H1 (cell line): ENCODE data around the gene EPB41L4B. TPM values are rescaled to one million over a fixed set of nuclear protein-coding genes. Genes with fewer than 3 reads are reported as not detected.

ENCODE experiments used
- CTCF ChIA-PET: fragments of 300-600 bp; sonication (Branson Sonifier 250); formaldehyde crosslinking; loops from one replicate; lab custom pipeline; 2021; ENCODE audit not compliant: partially characterized antibody; lab: Charles Lee
- POLR2A ChIA-PET: fragments of 300-600 bp; sonication (Branson Sonifier 250); formaldehyde crosslinking; loops from one replicate; lab custom pipeline; 2021; ENCODE audit warnings: inconsistent platforms; ENCODE audit not compliant: partially characterized antibody; lab: Charles Lee
- DNase-seq, 2 experiments: peaks; one replicate each; pipeline versions ENCODE4 v3.0.0 to v3.0.0-alpha.2; 2010 to 2022; ENCODE audit warnings: low spot score in 2 of 2, low read depth in 1 of 2, mixed read lengths in 1 of 2
- FAIRE-seq: peaks from 2 replicates; lab custom pipeline; 2011; peaks lifted over from hg19 to GRCh38; lab: Jason Lieb, UNC
- H2AFZ ChIP-seq: 2 replicates; pipeline ENCODE4 v1.8.1; 2012; ENCODE audit warnings: low read length, inconsistent platforms
- H2AK5ac ChIP-seq: 2 replicates; pipeline ENCODE4 v1.6.1; 2013; ENCODE audit warnings: low read depth, low read length
- H2BK120ac ChIP-seq: replicated peaks from 2 replicates; pipeline ENCODE3; 2013; ENCODE audit warnings: low read depth, low read length, inconsistent platforms
- H2BK12ac ChIP-seq: 2 replicates; pipeline ENCODE4 v1.6.1; 2013; ENCODE audit warnings: low read depth, low read length
- H2BK15ac ChIP-seq: 2 replicates; pipeline ENCODE4 v1.6.1; 2013; ENCODE audit warnings: low read length
- H2BK20ac ChIP-seq: 2 replicates; pipeline ENCODE4 v1.6.1; 2013; ENCODE audit warnings: low read length
- H2BK5ac ChIP-seq: 2 replicates; pipeline ENCODE4 v1.6.1; 2013; ENCODE audit warnings: low read depth, low read length
- H3K14ac ChIP-seq: 2 replicates; pipeline ENCODE4 v1.6.1; 2013; ENCODE audit warnings: inconsistent platforms; ENCODE audit not compliant: insufficient read length
- H3K18ac ChIP-seq: 2 replicates; pipeline ENCODE4 v1.6.1; 2013; ENCODE audit warnings: low read length; ENCODE audit errors: extremely low read depth
- H3K23ac ChIP-seq: 2 replicates; pipeline ENCODE4 v1.6.1; 2013; ENCODE audit warnings: inconsistent platforms; ENCODE audit not compliant: insufficient read length
- H3K23me2 ChIP-seq: 2 replicates; pipeline ENCODE4 v1.6.1; 2013; ENCODE audit warnings: low read depth, low read length
- H3K27ac ChIP-seq: 2 replicates; pipeline ENCODE4 v1.6.1; 2011; ENCODE audit warnings: low read depth, low read length, inconsistent platforms
- H3K27me3 ChIP-seq, 4 experiments: replicated peaks in 1 of 4; 1 replicate in 1 of 4; 2 replicates in 3 of 4; pipeline versions ENCODE4 v1.6.1 to v1.8.1; 2011 to 2013; ENCODE audit warnings: low read length in 3 of 4, mild to moderate bottlenecking in 3 of 4, inconsistent platforms in 2 of 4, mixed read lengths in 2 of 4, moderate library complexity in 1 of 4; ENCODE audit not compliant: control insufficient read depth in 3 of 4, insufficient read depth in 3 of 4; ENCODE audit errors: extremely low read depth in 1 of 4
- H3K36me3 ChIP-seq, 4 experiments: 2 replicates each; pipeline versions ENCODE4 v1.6.1 to v1.8.1; 2011 to 2013; ENCODE audit warnings: mild to moderate bottlenecking in 4 of 4, low read length in 3 of 4, moderate library complexity in 2 of 4, control low read depth in 1 of 4, inconsistent platforms in 1 of 4; ENCODE audit not compliant: insufficient read depth in 4 of 4, control insufficient read depth in 2 of 4
- H3K4ac ChIP-seq: replicated peaks from 2 replicates; pipeline ENCODE3; 2013; ENCODE audit warnings: low read length, low read depth, mixed read lengths, inconsistent platforms; ENCODE audit not compliant: insufficient read length
- H3K4me1 ChIP-seq, 4 experiments: replicated peaks in 1 of 4; 1 replicate in 1 of 4; 2 replicates in 3 of 4; pipeline versions ENCODE4 v1.6.1 to v1.8.1; 2011 to 2013; ENCODE audit warnings: low read length in 3 of 4, inconsistent platforms in 2 of 4, mixed read lengths in 1 of 4; ENCODE audit not compliant: insufficient read depth in 4 of 4, control insufficient read depth in 3 of 4
- H3K4me2 ChIP-seq, 2 experiments: 2 replicates each; pipeline versions ENCODE4 v1.6.1 to v1.8.1; 2011 to 2013; ENCODE audit warnings: low read depth in 2 of 2, low read length in 2 of 2, control low read depth in 1 of 2, inconsistent platforms in 1 of 2, mild to moderate bottlenecking in 1 of 2; ENCODE audit not compliant: insufficient read depth in 1 of 2
- H3K4me3 ChIP-seq, 4 experiments: fragments of 200-600, 300-600 bp in 1 of 4; sonication (generic), shearing (Covaris generic), sonication (Bioruptor Twin) in 1 of 4; 2 replicates each; pipeline versions ENCODE4 v1.5.1 to v1.8.1; 2011 to 2016; ENCODE audit warnings: low read length in 4 of 4, low read depth in 3 of 4, control low read depth in 2 of 4, inconsistent platforms in 2 of 4, mild to moderate bottlenecking in 2 of 4, mixed read lengths in 1 of 4, moderate library complexity in 1 of 4; ENCODE audit not compliant: insufficient read depth in 2 of 4; ENCODE audit errors: extremely low read depth in 1 of 4
- H3K56ac ChIP-seq: replicated peaks from 2 replicates; pipeline ENCODE3; 2013; ENCODE audit warnings: low read depth, mild to moderate bottlenecking, mixed read lengths, low read length, inconsistent platforms; ENCODE audit not compliant: insufficient read length
- H3K79me1 ChIP-seq: 2 replicates; pipeline ENCODE4 v1.6.1; 2013; ENCODE audit warnings: low read depth, low read length, control low read depth
- H3K79me2 ChIP-seq, 2 experiments: 2 replicates each; pipeline versions ENCODE4 v1.6.1 to v1.8.1; 2012 to 2013; ENCODE audit warnings: low read length in 2 of 2, mild to moderate bottlenecking in 2 of 2, inconsistent platforms in 1 of 2; ENCODE audit not compliant: insufficient read depth in 2 of 2, control insufficient read depth in 1 of 2
- H3K9ac ChIP-seq, 4 experiments: replicated peaks in 1 of 4; 1 replicate in 1 of 4; 2 replicates in 3 of 4; pipeline versions ENCODE4 v1.6.1 to v1.8.1; 2011 to 2013; ENCODE audit warnings: low read depth in 3 of 4, low read length in 3 of 4, control low read depth in 2 of 4, mild to moderate bottlenecking in 2 of 4, moderate library complexity in 2 of 4, inconsistent platforms in 1 of 4; ENCODE audit errors: extremely low read depth in 1 of 4
- H3K9me3 ChIP-seq, 2 experiments: 2 replicates each; pipeline versions ENCODE4 v1.6.1 to v1.8.1; 2012 to 2013; ENCODE audit warnings: mild to moderate bottlenecking in 2 of 2, moderate library complexity in 2 of 2, control low read depth in 1 of 2, inconsistent platforms in 1 of 2, low read depth in 1 of 2, low read length in 1 of 2, mixed read lengths in 1 of 2; ENCODE audit not compliant: insufficient read depth in 2 of 2
- H4K20me1 ChIP-seq, 2 experiments: replicated peaks in 1 of 2; 2 replicates each; pipeline versions ENCODE3 to v1.8.1; 2011 to 2013; ENCODE audit warnings: inconsistent platforms in 2 of 2, low read length in 2 of 2, mild to moderate bottlenecking in 1 of 2; ENCODE audit not compliant: insufficient read depth in 2 of 2, control insufficient read depth in 1 of 2
- H4K5ac ChIP-seq: 2 replicates; pipeline ENCODE4 v1.6.1; 2013; ENCODE audit warnings: low read length, low read depth, mixed read lengths, inconsistent platforms; ENCODE audit not compliant: insufficient read length
- H4K8ac ChIP-seq: 2 replicates; pipeline ENCODE4 v1.8.0; 2013; ENCODE audit warnings: mild to moderate bottlenecking, moderate library complexity, low read length, inconsistent platforms; ENCODE audit not compliant: insufficient read depth; ENCODE audit errors: extremely low read depth
- H4K91ac ChIP-seq: replicated peaks from 2 replicates; pipeline ENCODE3; 2013; ENCODE audit warnings: low read length, mixed read lengths, inconsistent platforms; ENCODE audit not compliant: insufficient read length
- CBX8 ChIP-seq: fragments of 300-800, 300-1000 bp; sonication (generic); IDR thresholded peaks from 2 replicates; pipeline ENCODE4 v1.7.1; 2016; ENCODE audit warnings: low read depth, low read length, borderline replicate concordance
- CHD2 ChIP-seq: IDR thresholded peaks from 2 replicates; pipeline ENCODE4 v1.6.1; 2012; ENCODE audit warnings: low read length, improper control_type of control experiment
- CTBP2 ChIP-seq: IDR thresholded peaks from 2 replicates; pipeline ENCODE4 v1.7.0; 2011; ENCODE audit warnings: borderline replicate concordance, mild to moderate bottlenecking, moderate library complexity, mixed read lengths, low read length; ENCODE audit not compliant: insufficient read depth, insufficient read length
- HDAC6 ChIP-seq: IDR thresholded peaks from one replicate; pipeline ENCODE4 v1.7.1; 2012; ENCODE audit warnings: low read depth, mild to moderate bottlenecking, inconsistent platforms, low read length, moderate library complexity
- KDM1A ChIP-seq: fragments of 200-600, 300-600 bp; sonication (generic); IDR thresholded peaks from 2 replicates; pipeline ENCODE4 v1.7.1; 2016; ENCODE audit warnings: mild to moderate bottlenecking, low read length, borderline replicate concordance
- KDM4A ChIP-seq: IDR thresholded peaks from one replicate; pipeline ENCODE4 v1.7.1; 2012; ENCODE audit warnings: low read depth, mild to moderate bottlenecking, moderate library complexity, low read length, inconsistent platforms; ENCODE audit not compliant: severe bottlenecking
- MAFK ChIP-seq: IDR thresholded peaks from 2 replicates; pipeline ENCODE4 v1.6.1; 2012; ENCODE audit warnings: low read depth, mild to moderate bottlenecking, improper control_type of control experiment, low read length
- POLR2A ChIP-seq, 2 experiments: IDR thresholded peaks; 1 replicate in 1 of 2; 2 replicates in 1 of 2; pipeline ENCODE4 v1.6.1; 2011; ENCODE audit warnings: low read depth in 2 of 2, low read length in 2 of 2, mild to moderate bottlenecking in 2 of 2; ENCODE audit errors: control extremely low read depth in 1 of 2
- RAD21 ChIP-seq, 2 experiments: IDR thresholded peaks in 1 of 2; conservative IDR thresholded peaks in 1 of 2; 2 replicates each; pipeline ENCODE4 v1.6.1; 2011; ENCODE audit warnings: low read depth in 2 of 2, low read length in 2 of 2, improper control_type of control experiment in 1 of 2, inconsistent platforms in 1 of 2, mild to moderate bottlenecking in 1 of 2, moderate library complexity in 1 of 2
- RFX5 ChIP-seq: IDR thresholded peaks from 2 replicates; pipeline ENCODE4 v1.6.1; 2011; ENCODE audit warnings: low read depth, low read length, improper control_type of control experiment, borderline replicate concordance
- SAP30 ChIP-seq: fragments of 300-600 bp; sonication (generic); IDR thresholded peaks from 2 replicates; pipeline ENCODE4 v1.7.1; 2012; ENCODE audit warnings: low read length, moderate library complexity, mild to moderate bottlenecking, inconsistent platforms; ENCODE audit not compliant: insufficient read depth, insufficient replicate concordance
- SIN3A ChIP-seq, 2 experiments: IDR thresholded peaks in 1 of 2; conservative IDR thresholded peaks in 1 of 2; 2 replicates each; pipeline ENCODE4 v1.6.1; 2011 to 2012; ENCODE audit warnings: low read length in 2 of 2, improper control_type of control experiment in 1 of 2, low read depth in 1 of 2, mild to moderate bottlenecking in 1 of 2
- SP1 ChIP-seq: IDR thresholded peaks from 2 replicates; pipeline ENCODE4 v1.6.1; 2011; ENCODE audit warnings: low read depth, low read length
- TBP ChIP-seq: IDR thresholded peaks from 2 replicates; pipeline ENCODE4 v1.6.1; 2011; ENCODE audit warnings: low read depth, low read length, improper control_type of control experiment
- polyA plus RNA-seq, 7 experiments: library from polyadenylated mRNA; depleted of rRNA in 3 of 7; stranded (reverse) in 5 of 7; unstranded in 2 of 7; fragments of >200 nt in 5 of 7; fragments of 200-250 nt in 2 of 7; gene quantifications; 1 replicate in 5 of 7; 2 replicates in 1 of 7; 4 replicates in 1 of 7; pipeline versions ENCODE4 v1.2.1 to v1.2.3, GENCODE V29; 2011 to 2013; ENCODE audit warnings: missing spikeins in 2 of 7, mixed read lengths in 2 of 7
- total RNA-seq: library from RNA; stranded (reverse); fragmentation: NEBNext Ultra II Directional; extraction: Animal tissue kit (Norgen Biotek cat#: 25700); gene quantifications from 2 replicates; pipeline ENCODE4 v1.2.1, GENCODE V29; 2021
- TF ChIP-seq, protein P1 (sequence below): IDR thresholded peaks from 2 replicates; pipeline ENCODE4 v1.6.1; 2012; ENCODE audit warnings: inconsistent platforms

The EPB41L4B gene
- total and polyA plus RNA-seq, 2 of the 8 experiments (the other 6 are each of a cell fraction or from before 2014, with no cell fraction given): 11.9 to 25.0 TPM

DNA sequence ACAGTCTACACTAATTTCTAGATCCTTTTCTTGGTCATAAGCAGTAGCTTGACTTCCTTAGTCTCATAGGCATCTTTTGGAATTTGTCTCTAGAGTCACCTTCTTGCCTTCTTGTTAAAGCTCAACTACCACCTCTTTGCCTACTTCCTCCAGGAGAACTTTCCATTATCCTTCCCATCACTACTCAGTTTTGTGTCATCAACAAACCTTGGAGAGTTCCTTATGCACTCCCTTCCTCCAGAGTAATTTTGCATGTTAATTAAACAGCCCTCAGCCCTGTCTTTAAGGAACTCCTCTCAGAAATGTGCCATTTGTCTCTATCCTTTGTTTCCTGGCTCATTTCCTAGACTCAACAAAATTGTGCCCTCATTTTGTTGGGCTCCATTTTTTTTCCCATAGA is 4.2 kb upstream of the EPB41L4B start:
- no peak overlapping the region for H4K5ac ChIP-seq
- H4K91ac ChIP-seq: no peak overlapping the region
- H3K27ac ChIP-seq: no peak overlapping the region
- H2BK120ac ChIP-seq: no peak overlapping the region
- no peak overlapping the region for H4K8ac ChIP-seq
- H3K23me2 ChIP-seq: no peaks in the 10 kb centered on the region
- no peak overlapping the region for H3K4ac ChIP-seq
- POLR2A ChIA-PET: interaction anchor here (1.2 kb wide), 1 partner anchor 55 kb away, joined by 3 read pairs; no protein-coding TSS in a partner anchor
- no peak overlapping the region for H3K23ac ChIP-seq
- H2BK5ac ChIP-seq: no peak overlapping the region
- H3K9me3 ChIP-seq: no peaks in the 10 kb centered on the region
- H2AK5ac ChIP-seq: no peak overlapping the region
- H3K79me2 ChIP-seq: no peaks in the 10 kb centered on the region
- H4K20me1 ChIP-seq: no peaks in the 10 kb centered on the region
- no peak overlapping the region for H3K9ac ChIP-seq
- no peak overlapping the region for H2BK12ac ChIP-seq
- no peak overlapping the region for H3K18ac ChIP-seq
- H3K36me3 ChIP-seq: no peaks in the 10 kb centered on the region
- H3K4me3 ChIP-seq: no peak overlapping the region
- CTCF ChIA-PET: interaction anchor here (0.6 to 1.4 kb wide), 3 partner anchors 17 to 133 kb away, joined by 3 to 4 read pairs (median 3); no protein-coding TSS in a partner anchor
- no peak overlapping the region for H2BK20ac ChIP-seq
- no peak overlapping the region for H2AFZ ChIP-seq
- no peak overlapping the region for H3K4me2 ChIP-seq
- peaks cover 0 to 8% (median 0%) of the 10 kb centered on the region in 4 experiments; a peak in 2 of 7 replicates for H3K27me3 ChIP-seq
- peaks cover 0 to 4% (median 0%) of the 10 kb centered on the region in 4 experiments; a peak in 1 of 7 replicates for H3K4me1 ChIP-seq
- no peak overlapping the region for H3K14ac ChIP-seq
- H3K79me1 ChIP-seq: no peaks in the 10 kb centered on the region
- DNase-seq: no peak
- no peak for FAIRE-seq
- no peak overlapping the region for H2BK15ac ChIP-seq
- no peak overlapping the region for H3K56ac ChIP-seq
- no peak for TF ChIP-seq CHD2
- TF ChIP-seq CTBP2: no peak
- TF ChIP-seq POLR2A (IDR thresholded peaks at IDR 0.05; ENCODE audit: control extremely low read depth in 1 of 2, low read depth in 2 of 2, low read length in 2 of 2): no peak
- TF ChIP-seq SP1: no peak
- no peak for TF ChIP-seq TBP
- no peak for TF ChIP-seq SIN3A (conservative IDR thresholded peaks at IDR 0.05 in 1 of 2, IDR thresholded peaks at IDR 0.05 in 1 of 2; ENCODE audit: low read depth in 1 of 2, low read length in 2 of 2)
- no peak for TF ChIP-seq CBX8
- no peak for TF ChIP-seq MAFK
- TF ChIP-seq RFX5: no peak
- TF ChIP-seq, protein P1, sequence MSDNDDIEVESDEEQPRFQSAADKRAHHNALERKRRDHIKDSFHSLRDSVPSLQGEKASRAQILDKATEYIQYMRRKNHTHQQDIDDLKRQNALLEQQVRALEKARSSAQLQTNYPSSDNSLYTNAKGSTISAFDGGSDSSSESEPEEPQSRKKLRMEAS: no peak
- TF ChIP-seq SAP30: no peak
- TF ChIP-seq KDM1A: no peak
- TF ChIP-seq KDM4A: no peak
- TF ChIP-seq HDAC6: no peak
- TF ChIP-seq RAD21 (IDR thresholded peaks at IDR 0.05 in 1 of 2, conservative IDR thresholded peaks at IDR 0.05 in 1 of 2; ENCODE audit: low read depth in 2 of 2, low read length in 2 of 2): no peak
